Body of pancreas (tissue), 4 donors: ENCODE measurements around the gene ZNF263. TPM values are rescaled to one million over a fixed set of nuclear protein-coding genes. Genes with fewer than 3 reads are reported as not detected.

Experiments used
- ATAC-seq: fragments of 150-250 bp; one replicate; pipeline ENCODE4 v1.9.1; 2016
- DNase-seq, 4 donors: peaks; one replicate each; pipeline ENCODE4 v3.0.0-alpha.2; 2019
- H3K27ac ChIP-seq, 4 donors: fragments of 200-600 bp; sonication (generic); 1 replicate in 3 of 4; 2 replicates in 1 of 4; pipeline versions ENCODE4 v1.5.1 to v1.6.1; 2016 to 2019; ENCODE audit warnings: mild to moderate bottlenecking in 1 of 4, mixed read lengths in 1 of 4, moderate library complexity in 1 of 4
- H3K27me3 ChIP-seq, 2 donors: fragments of 200-600 bp; sonication (generic); one replicate each; pipeline ENCODE4 v1.6.0; 2016; ENCODE audit warnings: mild to moderate bottlenecking in 1 of 2
- H3K36me3 ChIP-seq, 2 donors: fragments of 200-600 bp; sonication (generic); replicated peaks in 1 of 2; 2 replicates each; pipeline ENCODE4 v1.5.1; 2016; ENCODE audit warnings: low read depth in 2 of 2; ENCODE audit not compliant: insufficient read depth in 1 of 2
- H3K4me1 ChIP-seq: fragments of 200-600 bp; sonication (generic); one replicate; pipeline ENCODE4 v1.6.0; 2016
- H3K4me3 ChIP-seq, 2 donors: fragments of 200-600 bp; sonication (generic); 1 replicate in 1 of 2; 2 replicates in 1 of 2; pipeline ENCODE4 v1.5.1; 2016 to 2019
- H3K9me3 ChIP-seq, 3 donors: fragments of 200-600 bp; sonication (generic); 1 replicate in 2 of 3; 2 replicates in 1 of 3; pipeline ENCODE4 v1.5.1; 2016
- POLR2A ChIP-seq, 3 donors: fragments of 450-650 bp; IDR thresholded peaks; one replicate each; pipeline ENCODE4 v1.6.1; 2016; ENCODE audit warnings: antibody characterized with exemption in 3 of 3, mild to moderate bottlenecking in 2 of 3
- WGBS, 2 donors: methylation state at CpG; one replicate each; pipeline ENCODE4 v1.1.5; 2017; 5-methylcytosine and 5-hydroxymethylcytosine counted together
- intact Hi-C: fragments of 100-400 bp; cut with DNase I; formaldehyde crosslinking; loops from one replicate; pipeline ENCODE4 v1.15.1; 2023
- total RNA-seq, 2 donors: library from RNA; depleted of rRNA; stranded (reverse); fragments of >200 nt; gene quantifications; one replicate each; pipeline ENCODE4 v1.1.0, GENCODE V29; 2016
- TF ChIP-seq, protein P1 (sequence below), 7 experiments: fragments of 450-650 bp in 4 of 7; fragments of 200-600 bp in 3 of 7; sonication (generic) in 3 of 7; IDR thresholded peaks; one replicate each; pipeline ENCODE4 v1.5.1; 2016 to 2019; ENCODE audit warnings: antibody characterized with exemption in 7 of 7

The ZNF263 gene
- total RNA-seq, 2 donors from 2014 or later = 19.8 to 31.1 TPM

DNA sequence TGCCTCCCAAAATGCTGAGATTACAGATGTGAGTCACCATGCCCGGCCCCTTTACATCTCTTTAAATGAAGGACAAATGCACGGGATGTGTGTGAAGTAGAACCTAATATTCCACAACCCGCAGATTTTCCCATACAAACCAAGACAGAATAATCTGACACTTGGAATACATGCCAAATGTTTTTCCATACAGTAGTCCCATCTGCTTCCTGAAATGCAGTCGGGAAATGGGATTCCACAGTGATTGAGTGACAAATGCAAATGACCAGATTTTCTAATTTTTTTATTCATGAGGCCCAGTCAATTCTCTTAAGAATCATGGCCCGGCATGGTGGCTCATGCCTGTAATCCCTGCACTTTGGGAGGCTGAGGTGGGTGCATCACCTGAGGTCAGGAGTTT lies 41.5 kb upstream of the ZNF263 start:
- no peaks in the 10 kb centered on the region for H3K27me3 ChIP-seq
- intact Hi-C loops = no loop called here
- no peaks in the 10 kb centered on the region for H3K36me3 ChIP-seq
- no peak for ATAC-seq
- no peak overlapping the region for H3K4me3 ChIP-seq
- no peak for DNase-seq
- H3K9me3 ChIP-seq = no peaks in the 10 kb centered on the region
- no peak overlapping the region for H3K27ac ChIP-seq
- no peak for TF ChIP-seq POLR2A (IDR thresholded peaks at IDR 0.05)
- TF ChIP-seq, protein P1, sequence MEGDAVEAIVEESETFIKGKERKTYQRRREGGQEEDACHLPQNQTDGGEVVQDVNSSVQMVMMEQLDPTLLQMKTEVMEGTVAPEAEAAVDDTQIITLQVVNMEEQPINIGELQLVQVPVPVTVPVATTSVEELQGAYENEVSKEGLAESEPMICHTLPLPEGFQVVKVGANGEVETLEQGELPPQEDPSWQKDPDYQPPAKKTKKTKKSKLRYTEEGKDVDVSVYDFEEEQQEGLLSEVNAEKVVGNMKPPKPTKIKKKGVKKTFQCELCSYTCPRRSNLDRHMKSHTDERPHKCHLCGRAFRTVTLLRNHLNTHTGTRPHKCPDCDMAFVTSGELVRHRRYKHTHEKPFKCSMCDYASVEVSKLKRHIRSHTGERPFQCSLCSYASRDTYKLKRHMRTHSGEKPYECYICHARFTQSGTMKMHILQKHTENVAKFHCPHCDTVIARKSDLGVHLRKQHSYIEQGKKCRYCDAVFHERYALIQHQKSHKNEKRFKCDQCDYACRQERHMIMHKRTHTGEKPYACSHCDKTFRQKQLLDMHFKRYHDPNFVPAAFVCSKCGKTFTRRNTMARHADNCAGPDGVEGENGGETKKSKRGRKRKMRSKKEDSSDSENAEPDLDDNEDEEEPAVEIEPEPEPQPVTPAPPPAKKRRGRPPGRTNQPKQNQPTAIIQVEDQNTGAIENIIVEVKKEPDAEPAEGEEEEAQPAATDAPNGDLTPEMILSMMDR (IDR thresholded peaks at IDR 0.05) = no peak
- no peaks in the 10 kb centered on the region for H3K4me1 ChIP-seq
- 54 to 65% methylated on average over 4 to 5 of the region's 5 CpGs for WGBS, 2 donors

DNA sequence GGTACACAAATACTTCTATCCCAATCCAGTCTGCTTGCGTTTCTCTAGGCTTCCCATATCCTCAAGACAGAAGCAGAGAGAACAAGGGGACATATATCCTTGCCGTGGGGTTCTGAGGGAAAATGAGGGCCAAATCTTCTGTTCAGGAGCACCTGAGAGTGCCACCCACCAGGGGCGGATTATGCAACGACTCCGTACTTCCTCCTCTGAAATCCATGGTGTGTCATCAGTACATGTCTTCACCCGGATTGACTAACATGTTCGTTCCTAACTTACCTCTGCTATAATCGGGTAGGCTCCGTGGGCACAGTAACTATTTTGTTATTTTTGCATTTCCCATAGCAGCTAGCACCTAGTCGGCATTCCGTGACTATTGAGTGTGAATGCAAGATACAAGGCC lies 40.6 kb upstream of the ZNF263 start:
- no peak for ATAC-seq

DNA sequence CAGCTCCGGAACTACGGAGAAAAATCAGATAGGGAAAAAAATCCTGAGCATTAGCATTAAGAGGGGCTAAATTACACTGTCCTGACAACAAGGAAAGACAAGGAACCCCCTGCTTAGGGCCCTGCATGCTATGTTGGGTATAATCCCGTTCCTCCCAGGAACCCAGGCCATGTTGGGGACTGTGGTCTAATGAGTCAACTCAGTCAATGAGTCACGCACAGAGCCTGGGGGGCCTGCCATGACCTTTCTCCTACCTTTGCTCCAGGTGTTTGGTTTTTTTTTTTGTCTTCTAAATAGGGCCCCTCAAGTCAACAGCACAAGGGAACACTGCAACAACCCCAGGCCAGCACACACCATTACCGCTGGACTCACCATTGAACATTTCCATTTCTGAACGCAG lies 39.4 kb upstream of the ZNF263 start:
- no peak for ATAC-seq
- WGBS, 2 donors = 70 to 82% methylated on average over 6 of the region's 6 CpGs
- TF ChIP-seq, protein P1 (IDR thresholded peaks at IDR 0.05) = no peak
- no peaks in the 10 kb centered on the region for H3K4me1 ChIP-seq
- H3K27ac ChIP-seq = no peak overlapping the region
- no peaks in the 10 kb centered on the region for H3K27me3 ChIP-seq
- no peaks in the 10 kb centered on the region for H3K9me3 ChIP-seq
- intact Hi-C loops = no loop called here
- H3K4me3 ChIP-seq = no peak overlapping the region
- no peaks in the 10 kb centered on the region for H3K36me3 ChIP-seq
- no peak for DNase-seq

More for the DNA sequence above, 40.6 kb upstream of the ZNF263 start:
- TF ChIP-seq POLR2A (IDR thresholded peaks at IDR 0.05) = no peak
- TF ChIP-seq, protein P1 (IDR thresholded peaks at IDR 0.05) = no peak
- H3K4me3 ChIP-seq = no peak overlapping the region
- no peaks in the 10 kb centered on the region for H3K27me3 ChIP-seq
- 59 to 68% methylated on average over 11 of the region's 11 CpGs for WGBS, 2 donors
- H3K27ac ChIP-seq = no peak overlapping the region
- H3K36me3 ChIP-seq = no peaks in the 10 kb centered on the region
- no peaks in the 10 kb centered on the region for H3K4me1 ChIP-seq
- no peaks in the 10 kb centered on the region for H3K9me3 ChIP-seq
- peak in 1 of 4 donors; percentile 12 for DNase-seq
- intact Hi-C loops = no loop called here

DNA sequence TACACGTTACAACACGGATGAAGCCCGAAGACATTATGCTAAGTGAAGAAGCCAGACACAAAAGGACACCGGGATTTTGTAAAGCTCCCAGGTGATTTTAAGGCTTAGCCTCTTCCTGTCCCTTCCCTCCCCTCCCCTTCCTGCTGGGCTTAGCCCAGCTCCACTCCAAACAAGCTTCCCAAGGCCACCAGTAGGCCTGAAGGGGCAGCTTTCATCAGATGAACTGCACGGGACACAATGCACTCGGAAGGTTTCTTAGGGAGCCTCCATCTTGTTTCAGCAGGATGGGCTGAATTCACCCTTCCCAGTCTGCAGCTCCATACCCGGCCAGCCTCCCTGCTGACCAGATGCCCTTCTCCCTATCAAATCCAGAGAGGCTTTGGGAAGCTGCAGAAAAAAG lies 37.3 kb upstream of the ZNF263 start:
- Histone ChIP-seq H3K9me3 (no peaks in the 10 kb centered on the region), H3K36me3 (no peaks in the 10 kb centered on the region), H3K4me3 (no peak overlapping the region), H3K27me3 (no peaks in the 10 kb centered on the region), H3K27ac (no peak overlapping the region), H3K4me1 (no peaks in the 10 kb centered on the region)
- ATAC-seq (no peak), DNase-seq (no peak)
- intact Hi-C loops = no loop called here
- TF ChIP-seq POLR2A (IDR thresholded peaks at IDR 0.05) = no peak
- TF ChIP-seq, protein P1 (IDR thresholded peaks at IDR 0.05) = no peak
- 57 to 72% methylated on average over 6 to 7 of the region's 7 CpGs for WGBS, 2 donors

DNA sequence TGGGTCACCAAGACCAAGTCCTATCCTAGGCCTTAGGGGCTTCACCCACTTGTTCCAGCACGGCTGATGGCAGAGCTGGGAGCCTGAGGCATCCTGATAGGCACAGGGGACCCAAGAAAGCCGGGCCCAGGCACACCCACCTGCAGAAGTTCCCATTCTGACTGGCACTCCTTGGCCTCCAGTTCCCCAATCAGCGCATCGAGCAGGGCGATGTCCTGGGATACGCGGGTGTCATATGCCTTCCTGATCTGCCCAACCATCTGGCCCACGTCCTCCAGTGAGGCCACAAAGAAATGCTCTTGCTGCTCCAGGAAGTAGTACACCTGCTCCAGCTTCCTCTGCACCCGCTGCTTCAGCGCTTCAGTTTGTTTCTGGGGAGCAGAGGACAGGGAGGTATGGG lies 36.4 kb upstream of the ZNF263 start:
- ATAC-seq (no peak), DNase-seq (no peak)
- TF ChIP-seq, protein P1 (IDR thresholded peaks at IDR 0.05) = no peak
- TF ChIP-seq POLR2A (IDR thresholded peaks at IDR 0.05) = no peak
- Histone ChIP-seq H3K4me1 (no peaks in the 10 kb centered on the region), H3K4me3 (no peak overlapping the region), H3K36me3 (no peaks in the 10 kb centered on the region), H3K27me3 (no peaks in the 10 kb centered on the region), H3K9me3 (no peaks in the 10 kb centered on the region), H3K27ac (no peak overlapping the region)
- intact Hi-C loops = no loop called here
- 65 to 92% methylated on average over 2 to 10 of the region's 10 CpGs for WGBS, 2 donors
